Measurements from ENCODE around the gene POGLUT3.

GRCh38 chr11:108491936-108492335, 6.2 kb downstream of the POGLUT3 start:
- no peak for TF ChIP-seq SNAI2 (CRISPR knock-in tag; IDR thresholded peaks at IDR 0.05)
- no peak for TF ChIP-seq ESRRG (CRISPR knock-in tag; IDR thresholded peaks at IDR 0.05)
- no peak for TF ChIP-seq OSR1 (CRISPR knock-in tag; IDR thresholded peaks at IDR 0.05)
- no peak for TF ChIP-seq CSRNP3 (CRISPR knock-in tag; IDR thresholded peaks at IDR 0.05)
- TF ChIP-seq ZNF70 (CRISPR knock-in tag; IDR thresholded peaks at IDR 0.05): no peak
- no peak for TF ChIP-seq POU6F1 (CRISPR knock-in tag; IDR thresholded peaks at IDR 0.05; ENCODE audit: borderline replicate concordance, low read depth)
- TF ChIP-seq CREB5 (CRISPR knock-in tag; IDR thresholded peaks at IDR 0.05; ENCODE audit: low read depth): no peak
- TF ChIP-seq ZNF565 (CRISPR knock-in tag; conservative IDR thresholded peaks at IDR 0.05; ENCODE audit: low read depth): no peak
